Measurements from ENCODE around the gene CCDC122. TPM values are rescaled to one million over a fixed set of nuclear protein-coding genes. Genes with fewer than 3 reads are reported as not detected.

CCDC122 gene
- total and polyA plus RNA-seq, 10 of the 15 experiments (the other 5 are each of a cell fraction or from before 2014, with no cell fraction given): 1.0 to 4.5 (median 2.9) TPM; not detected in 1

GRCh38 chr13:43864921-43865320, 14.6 kb downstream of the CCDC122 start:
- Histone ChIP-seq H3K9me3 (replicated peaks; ENCODE audit: control insufficient read depth, insufficient read depth, low read length) (no peaks in the 10 kb centered on the region), H3K9ac (ENCODE audit: control insufficient read depth, insufficient read depth, low read length) (no peak overlapping the region), H3K79me2 (ENCODE audit: control insufficient read depth, insufficient read depth, low read length) (no peaks in the 10 kb centered on the region), H3K4me1 (ENCODE audit: control insufficient read depth, insufficient read depth, low read length) (no peaks in the 10 kb centered on the region), H3K4me2 (ENCODE audit: control insufficient read depth, insufficient read depth) (no peak overlapping the region), H3K27ac (ENCODE audit: control insufficient read depth, insufficient read depth) (no peak overlapping the region), H3K36me3 (ENCODE audit: control insufficient read depth in 2 of 2, insufficient read depth in 2 of 2, low read length in 1 of 2) (no peaks in the 10 kb centered on the region), H4K20me1 (ENCODE audit: control insufficient read depth, insufficient read depth) (no peaks in the 10 kb centered on the region), H3K4me3 (no peak overlapping the region), H2AFZ (ENCODE audit: control insufficient read depth, low read depth, low read length) (no peak overlapping the region), H3K27me3 (replicated peaks in 1 of 2; ENCODE audit: control insufficient read depth in 2 of 2, insufficient read depth in 2 of 2, low read length in 1 of 2) (no peaks in the 10 kb centered on the region)
- ChIA-PET CTCF (interaction anchor here (1.2 kb wide), 1 partner anchor 10 kb away, joined by 3 read pairs; no protein-coding TSS in a partner anchor), SMC1A (ENCODE audit: uncharacterized antibody, unreplicated experiment) (no interaction called here), POLR2A (no interaction called here), RAD21 (ENCODE audit: unreplicated experiment) (no interaction called here)
- FAIRE-seq (no peak), ATAC-seq (no peak), DNase-seq (ENCODE audit: low read depth, low spot score) (no peak)
- intact Hi-C loops (cut with micrococcal nuclease; ENCODE audit: unreplicated experiment): no loop called here
- in situ Hi-C loops (cut with MboI): no loop called here
- TF ChIP-seq SUZ12 (IDR thresholded peaks at IDR 0.05; ENCODE audit: unreplicated experiment) (no peak), MLLT1 (IDR thresholded peaks at IDR 0.05) (no peak), SRF (IDR thresholded peaks at IDR 0.05; ENCODE audit: low read depth in 2 of 2, low read length in 2 of 2) (no peak)
- no TSS peak for BruUV-seq (replicated peaks)
- WGBS (ENCODE audit: insufficient coverage, insufficient replicate concordance, low lambda C conversion rate, missing lambda C conversion rate): 88% methylated on average over 4 of the region's 4 CpGs

- ChIA-PET POLR2A (no interaction called here), SMC1A (ENCODE audit: uncharacterized antibody, unreplicated experiment) (no interaction called here), RAD21 (ENCODE audit: unreplicated experiment) (no interaction called here), CTCF (no interaction called here)
- in situ Hi-C loops (cut with MboI) (no loop called here), intact Hi-C loops (cut with micrococcal nuclease; ENCODE audit: unreplicated experiment) (no loop called here)
- H3K4me3 ChIP-seq: no peak overlapping the region
- ATAC-seq (no peak), DNase-seq (ENCODE audit: low read depth, low spot score) (no peak), FAIRE-seq (no peak)
- no peak overlapping the region for H2AFZ ChIP-seq (ENCODE audit: control insufficient read depth, low read depth, low read length)
- TF ChIP-seq ZZZ3 (IDR thresholded peaks at IDR 0.05; ENCODE audit: control insufficient read depth, insufficient read length, low read depth) (no peak), POU2F2 (IDR thresholded peaks at IDR 0.05; ENCODE audit: borderline replicate concordance, low read depth, low read length) (no peak), BMI1 (IDR thresholded peaks at IDR 0.05; ENCODE audit: borderline replicate concordance) (no peak), EGR1 (IDR thresholded peaks at IDR 0.05; ENCODE audit: borderline replicate concordance in 1 of 2, low read depth in 2 of 2, low read length in 2 of 2) (no peak), MEF2A (IDR thresholded peaks at IDR 0.05; ENCODE audit: insufficient read depth, low read depth, low read length) (no peak), NFXL1 (IDR thresholded peaks at IDR 0.05; ENCODE audit: borderline replicate concordance) (no peak), NR2F1 (conservative IDR thresholded peaks at IDR 0.05) (no peak), RFX5 (IDR thresholded peaks at IDR 0.05; ENCODE audit: low read depth, low read length) (no peak)
- H3K4me1 ChIP-seq (ENCODE audit: control insufficient read depth, insufficient read depth, low read length): no peaks in the 10 kb centered on the region
- H3K27me3 ChIP-seq (replicated peaks in 1 of 2; ENCODE audit: control insufficient read depth in 2 of 2, insufficient read depth in 2 of 2, low read length in 1 of 2): no peaks in the 10 kb centered on the region
- H3K4me2 ChIP-seq (ENCODE audit: control insufficient read depth, insufficient read depth): no peak overlapping the region
- H3K36me3 ChIP-seq (ENCODE audit: control insufficient read depth in 2 of 2, insufficient read depth in 2 of 2, low read length in 1 of 2): no peaks in the 10 kb centered on the region
- no peak overlapping the region for H3K9ac ChIP-seq (ENCODE audit: control insufficient read depth, insufficient read depth, low read length)
- BruUV-seq (replicated peaks): no TSS peak
- no peaks in the 10 kb centered on the region for H4K20me1 ChIP-seq (ENCODE audit: control insufficient read depth, insufficient read depth)
- H3K9me3 ChIP-seq (replicated peaks; ENCODE audit: control insufficient read depth, insufficient read depth, low read length): no peaks in the 10 kb centered on the region
- no peaks in the 10 kb centered on the region for H3K79me2 ChIP-seq (ENCODE audit: control insufficient read depth, insufficient read depth, low read length)
- H3K27ac ChIP-seq (ENCODE audit: control insufficient read depth, insufficient read depth): no peak overlapping the region
- 88% methylated on average over 1 of the region's 1 CpG for WGBS (ENCODE audit: insufficient coverage, insufficient replicate concordance, low lambda C conversion rate, missing lambda C conversion rate)
Observed at GRCh38 chr13:43861863-43862262, 17.7 kb downstream of the CCDC122 start.
